Ammon's horn (tissue), 1 donor: ENCODE results near the gene CIBAR2.
A peak's percentile ranks its signal among the peaks of the same experiment; 100 is the strongest.

Experiments used
- DNase-seq: peaks from one replicate; pipeline ENCODE4 v3.0.0-alpha.2; 2016; ENCODE audit warnings: low spot score

CIBAR2 gene

DNA sequence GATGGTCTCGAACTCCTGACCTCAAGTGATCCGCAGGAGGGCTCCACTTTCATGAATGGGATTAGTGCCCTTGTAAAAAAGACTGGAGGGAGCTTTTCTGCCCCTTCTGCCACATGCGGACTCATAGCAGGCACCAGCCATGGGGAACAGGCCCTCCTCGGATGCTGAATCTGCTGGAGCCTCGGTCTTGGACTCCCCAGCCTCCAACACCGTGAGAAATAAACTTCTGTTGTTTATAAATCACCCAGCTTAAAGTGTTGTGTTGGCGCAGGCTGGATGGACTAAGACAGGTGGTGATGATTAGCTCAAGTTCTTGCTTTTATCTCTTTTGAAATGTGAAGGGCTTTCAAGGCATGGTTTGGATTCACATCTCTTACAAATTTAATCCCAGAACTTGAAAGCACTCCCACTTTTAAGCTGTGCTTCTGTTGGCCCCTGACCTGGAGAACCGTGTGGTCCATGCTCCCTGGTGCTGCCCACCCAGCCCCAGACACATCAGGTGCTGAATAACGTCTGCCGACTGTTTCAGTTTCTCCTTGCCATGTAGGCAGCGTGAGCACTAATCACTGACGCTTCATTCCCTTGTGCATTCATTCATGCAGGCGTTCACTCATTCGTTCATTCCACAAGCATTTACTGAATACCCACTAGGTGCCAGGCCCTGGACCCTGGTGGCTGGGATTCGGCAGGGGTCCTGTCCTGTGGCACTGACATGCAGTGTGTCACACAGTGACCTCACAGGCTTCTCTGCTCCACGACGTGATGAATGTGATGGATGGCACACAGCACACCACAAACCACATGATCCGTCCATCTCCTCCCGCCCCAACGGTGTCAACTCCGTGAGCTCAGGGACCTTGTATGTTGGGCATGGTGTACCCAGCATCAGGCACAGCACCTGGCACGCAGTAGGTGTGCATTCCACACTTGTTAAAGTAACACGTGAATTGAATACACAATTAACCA, 8.9 kb downstream of the CIBAR2 start:
- peak; percentile 42 for DNase-seq

DNA sequence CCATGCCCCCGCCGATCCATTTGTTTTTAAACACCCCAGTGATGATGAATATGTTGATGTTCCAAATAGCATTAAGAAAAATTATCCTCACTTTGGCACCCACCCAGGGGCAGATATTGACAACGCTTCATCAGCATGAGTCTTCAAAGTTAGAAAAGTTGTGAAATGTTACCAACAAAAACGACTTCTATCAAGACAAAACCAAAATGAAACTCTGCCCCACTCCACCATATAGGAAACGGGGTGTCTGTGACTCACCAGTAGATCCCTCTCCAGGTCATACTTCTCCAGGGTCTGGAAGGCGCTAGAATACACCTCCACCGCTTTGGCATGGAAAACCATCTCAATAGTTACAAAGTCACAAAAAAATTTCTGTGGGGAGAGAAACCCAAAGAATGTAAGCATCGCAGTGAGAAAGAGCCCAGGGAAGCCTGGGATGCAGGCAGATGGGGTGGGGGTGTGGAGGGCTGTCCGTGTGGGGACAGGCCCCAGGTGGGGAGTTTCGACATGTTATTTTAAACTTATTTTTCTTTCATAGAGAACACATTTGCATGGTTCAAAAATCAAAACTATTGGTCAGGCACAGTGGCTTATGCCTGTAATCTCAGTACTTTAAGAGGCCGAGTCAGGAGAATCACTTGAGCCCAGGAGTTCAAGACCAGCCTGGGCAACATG, 10.2 kb downstream of the CIBAR2 start:
- DNase-seq, result no peak

DNA sequence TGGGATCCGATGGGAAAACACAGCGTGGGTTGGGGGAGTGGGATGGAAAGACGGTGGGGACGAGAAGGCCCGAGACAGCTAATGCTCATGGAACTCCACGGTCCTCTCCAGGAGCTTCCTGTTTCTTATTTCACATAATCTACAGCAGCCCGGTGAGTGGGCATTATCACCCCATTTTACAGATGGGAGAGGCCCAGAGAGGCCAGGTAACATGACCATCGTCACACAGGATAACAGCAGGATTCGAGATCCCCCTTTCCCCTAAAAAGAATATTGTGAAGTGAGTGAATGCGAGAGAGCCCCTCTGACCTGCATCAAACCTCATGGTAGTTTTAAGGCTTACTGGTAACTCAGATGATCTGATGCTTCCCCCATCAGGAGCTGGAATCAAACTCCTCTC, 12.0 kb downstream of the CIBAR2 start:
- no peak for DNase-seq

DNA sequence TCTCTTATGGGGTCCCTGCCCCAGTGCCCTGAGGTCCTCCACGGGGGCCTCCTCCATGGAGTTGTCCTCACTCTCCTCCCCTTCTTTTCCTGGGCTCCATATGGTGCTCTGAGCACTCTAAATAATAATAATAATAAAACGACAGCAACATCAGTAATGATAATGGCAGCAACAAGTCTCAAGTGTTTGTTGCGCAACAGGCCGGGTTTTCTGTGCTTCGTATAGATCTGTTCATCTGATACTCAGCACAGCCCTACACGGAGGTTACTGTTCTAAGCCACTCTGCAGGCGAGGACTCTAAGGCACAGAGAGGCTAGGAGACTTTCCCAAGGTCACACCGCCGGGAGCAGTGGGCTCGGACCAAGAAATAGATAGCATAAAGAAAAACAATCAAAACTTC, 13.7 kb downstream of the CIBAR2 start:
- no peak for DNase-seq

DNA sequence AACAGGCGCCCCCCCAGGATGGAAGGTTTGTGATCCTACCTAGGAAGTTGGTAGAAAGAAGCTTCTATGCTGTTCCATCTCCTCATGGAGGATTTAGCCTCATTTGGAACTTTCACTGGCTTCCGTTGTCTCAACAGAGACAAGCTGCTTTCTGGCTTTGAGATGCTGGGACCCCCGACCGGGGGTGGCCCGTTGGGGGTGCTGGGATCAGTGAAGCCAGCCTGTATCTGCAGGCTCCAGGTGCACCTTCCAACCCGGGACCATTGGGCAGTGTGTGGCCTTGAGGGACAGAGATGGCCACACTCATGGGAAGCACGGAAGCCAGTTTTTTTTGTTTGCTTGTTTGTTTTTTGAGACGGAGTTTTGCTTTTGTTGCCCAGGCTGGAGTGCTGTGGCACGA, 15.4 kb downstream of the CIBAR2 start:
- no peak for DNase-seq

DNA sequence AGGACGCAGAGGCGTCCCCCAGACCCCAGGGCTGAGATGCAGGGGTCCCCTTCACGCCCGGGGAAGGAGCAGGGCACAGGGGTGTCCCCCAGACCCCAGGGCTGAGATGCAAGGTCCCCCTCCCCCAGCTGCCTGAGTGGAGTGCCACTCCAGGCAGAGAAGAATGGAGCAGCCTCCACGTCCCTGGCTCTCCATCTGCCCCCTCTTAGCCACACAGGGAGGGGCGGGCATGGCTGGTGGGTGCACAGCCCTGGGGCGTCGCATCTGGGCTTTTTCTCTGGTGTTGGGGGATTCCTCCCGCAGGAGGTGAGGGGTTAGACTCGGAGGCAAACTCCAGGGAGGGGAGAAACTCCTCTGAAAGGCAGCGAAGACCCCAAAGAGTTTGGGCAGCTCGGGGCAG, 17.5 kb downstream of the CIBAR2 start:
- DNase-seq, result no peak

DNA sequence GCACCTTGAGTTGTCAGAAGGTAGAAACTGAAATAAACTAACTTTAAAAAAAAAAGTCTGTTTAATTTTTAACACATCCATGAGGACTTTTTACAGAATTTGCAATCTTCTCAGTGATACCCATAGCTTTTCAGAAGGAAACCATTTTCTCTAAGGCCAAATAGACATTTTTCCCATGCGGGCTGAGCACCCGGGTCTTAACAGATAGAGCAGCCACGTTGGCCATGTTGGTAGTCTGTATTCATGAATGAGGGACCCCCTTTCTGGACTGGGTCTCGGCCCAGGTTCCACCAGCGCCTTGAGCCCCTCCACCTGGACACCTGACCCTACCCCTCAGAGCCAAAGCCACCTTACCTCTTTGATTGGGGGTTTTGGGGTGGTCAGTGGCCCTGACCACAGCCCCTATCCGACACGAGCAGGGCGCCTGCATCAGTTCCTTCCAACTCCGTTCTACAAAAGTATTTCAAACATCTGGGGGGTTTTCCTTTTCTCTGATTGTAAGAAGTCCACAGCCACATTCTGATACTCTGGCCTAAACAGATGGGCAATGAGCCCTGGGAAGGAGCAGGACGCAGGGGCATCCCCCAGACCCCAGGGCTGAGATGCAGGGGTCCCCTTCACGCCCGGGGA, 18.0 kb downstream of the CIBAR2 start:
- no peak for DNase-seq

DNA sequence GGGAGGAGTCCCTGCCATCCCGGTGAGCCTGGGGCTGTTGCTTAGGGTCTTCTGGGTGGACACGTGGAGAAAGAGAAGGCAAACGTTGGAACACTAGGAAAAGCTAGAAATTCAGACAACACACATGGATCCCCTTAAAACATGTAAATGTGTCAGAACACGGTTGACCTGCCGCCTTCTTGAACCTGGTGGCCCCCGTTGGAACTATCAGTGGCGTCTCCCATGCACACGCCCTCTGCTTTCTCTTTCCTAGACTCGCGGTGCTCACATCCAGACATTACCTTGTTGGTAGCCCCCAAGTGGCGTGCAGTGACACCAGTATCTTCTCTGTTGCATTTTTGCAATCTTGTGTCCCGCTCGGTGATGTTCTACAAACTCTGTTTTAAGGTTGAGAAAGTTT, 18.6 kb downstream of the CIBAR2 start:
- no peak for DNase-seq

DNA sequence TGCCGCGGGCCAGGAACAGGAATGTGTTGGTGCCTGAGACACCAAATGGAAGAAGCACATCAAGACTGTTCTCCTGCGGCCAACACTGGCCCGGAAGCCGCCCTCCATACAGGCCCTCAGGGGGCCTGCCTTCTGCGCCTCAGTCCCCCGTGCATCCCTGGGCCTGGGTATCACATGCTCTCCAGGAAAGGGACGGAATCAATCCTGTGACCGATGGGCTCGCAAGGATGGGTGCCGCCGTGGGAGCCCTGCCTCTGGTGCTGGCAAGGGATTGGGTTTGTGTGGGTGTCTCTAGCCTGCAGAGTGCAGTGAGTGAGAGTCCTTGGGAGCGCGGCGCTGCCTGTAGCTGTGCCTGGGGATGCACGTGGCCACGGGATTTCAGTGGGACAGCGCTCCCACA, 19.4 kb downstream of the CIBAR2 start:
- DNase-seq, result no peak

DNA sequence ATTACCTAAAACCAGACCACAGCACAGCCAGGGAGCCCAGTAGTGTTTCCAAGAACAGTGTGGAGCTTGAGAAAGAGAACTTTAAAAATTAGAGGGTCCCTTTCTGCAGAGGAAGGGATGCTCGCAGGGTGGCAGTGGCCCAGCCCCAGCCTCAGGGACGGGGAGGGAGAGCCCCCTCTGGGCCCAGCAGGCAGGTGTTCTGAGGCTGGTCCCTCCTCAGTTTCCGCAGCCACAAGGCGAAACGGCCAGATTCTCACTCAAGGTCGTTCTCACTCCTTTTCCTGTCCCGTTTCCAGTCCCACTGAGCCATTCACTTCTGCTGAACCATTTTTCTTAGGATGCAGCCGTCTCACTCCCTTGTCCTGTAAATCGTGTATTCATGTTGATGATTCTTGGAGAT, 20.0 kb downstream of the CIBAR2 start:
- DNase-seq, result no peak

DNA sequence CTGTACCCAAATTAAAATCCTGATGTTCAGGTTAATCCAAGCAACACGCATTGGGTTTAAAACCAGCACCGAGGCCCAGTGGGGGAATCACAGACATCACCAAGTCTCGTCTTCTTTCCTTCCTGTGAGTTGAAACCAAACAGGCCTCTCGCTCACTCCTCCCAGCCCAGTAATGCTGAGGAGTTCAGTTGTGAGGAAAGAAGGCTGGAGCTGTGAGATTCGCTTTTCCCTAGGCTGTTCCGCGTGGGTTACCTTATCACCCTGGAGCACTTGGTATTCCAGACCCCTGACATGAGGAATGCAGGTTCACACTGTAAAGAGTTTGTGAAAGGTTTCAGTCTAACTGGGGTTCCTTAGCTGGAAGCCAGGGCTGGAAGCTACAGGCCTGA, 20.8 kb downstream of the CIBAR2 start:
- DNase-seq, result no peak

DNA sequence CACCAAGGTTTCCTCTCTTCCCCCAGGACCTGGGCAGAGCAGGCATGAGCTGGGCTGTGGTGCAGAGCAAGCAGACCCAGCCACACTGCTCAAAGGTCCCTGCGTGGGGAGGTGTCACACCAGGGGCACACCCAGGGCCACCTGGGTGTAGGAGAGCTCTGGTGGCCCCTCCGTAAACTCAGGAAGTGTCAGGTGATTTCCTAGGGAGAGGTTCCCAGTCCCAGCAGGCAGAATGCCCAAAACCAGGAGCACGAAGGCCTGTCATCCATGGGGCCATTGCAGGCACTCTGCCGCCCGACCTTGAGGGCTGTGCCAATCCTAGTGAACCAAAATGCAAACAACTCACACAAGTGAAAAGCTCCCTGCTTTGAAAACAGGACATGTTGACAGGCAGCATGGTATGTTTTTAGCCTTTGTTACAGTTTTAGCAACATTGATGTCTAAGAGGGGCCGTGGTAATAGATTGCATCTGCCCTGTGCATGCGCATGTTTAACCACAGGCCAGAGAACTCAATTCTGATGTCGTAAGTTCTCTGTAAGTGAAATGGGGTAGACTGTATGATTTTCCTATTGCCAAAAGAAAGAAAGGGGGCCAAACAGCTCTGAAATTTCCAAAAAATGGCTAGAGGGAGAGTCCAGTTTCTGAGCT, 21.3 kb downstream of the CIBAR2 start:
- DNase-seq, result no peak

DNA sequence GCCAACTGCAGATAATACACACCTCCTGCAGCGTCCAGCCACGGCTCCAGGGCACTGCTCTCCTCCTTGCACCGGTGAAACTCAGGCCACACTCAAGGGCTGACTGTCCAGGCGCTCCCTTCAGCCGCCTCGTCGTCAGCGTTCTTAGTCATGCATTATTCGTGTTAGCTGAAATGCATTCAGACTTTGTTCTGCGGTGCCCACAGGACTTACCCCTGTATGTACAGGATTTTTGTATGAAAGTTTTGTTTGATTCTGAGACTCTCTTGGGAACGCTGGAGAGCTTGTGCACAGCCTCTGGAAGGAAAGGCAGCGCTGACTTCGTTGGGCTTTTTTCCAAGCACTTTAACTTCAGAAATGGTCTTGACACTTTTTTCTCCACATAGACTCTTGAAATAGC, 22.1 kb downstream of the CIBAR2 start:
- no peak for DNase-seq

DNA sequence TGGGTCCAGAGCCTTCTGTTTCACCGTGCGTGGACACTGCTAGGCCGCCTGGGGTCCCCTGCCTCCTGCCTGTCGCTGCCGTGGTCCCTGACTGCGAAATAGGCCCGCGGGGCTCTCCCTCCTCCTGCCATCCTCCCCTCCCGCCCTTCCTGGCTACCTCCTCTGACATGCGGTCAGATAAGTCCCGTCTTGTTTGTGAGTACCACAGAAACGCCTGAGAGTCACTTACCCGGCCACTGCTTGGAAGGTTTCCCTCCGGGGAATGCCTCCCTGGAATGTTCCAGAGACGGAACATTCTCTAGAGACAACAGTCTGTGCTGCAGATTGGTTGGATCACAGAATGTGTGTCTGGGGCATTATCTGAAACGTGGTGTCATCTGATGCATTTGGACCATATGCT, 22.7 kb downstream of the CIBAR2 start:
- no peak for DNase-seq

DNA sequence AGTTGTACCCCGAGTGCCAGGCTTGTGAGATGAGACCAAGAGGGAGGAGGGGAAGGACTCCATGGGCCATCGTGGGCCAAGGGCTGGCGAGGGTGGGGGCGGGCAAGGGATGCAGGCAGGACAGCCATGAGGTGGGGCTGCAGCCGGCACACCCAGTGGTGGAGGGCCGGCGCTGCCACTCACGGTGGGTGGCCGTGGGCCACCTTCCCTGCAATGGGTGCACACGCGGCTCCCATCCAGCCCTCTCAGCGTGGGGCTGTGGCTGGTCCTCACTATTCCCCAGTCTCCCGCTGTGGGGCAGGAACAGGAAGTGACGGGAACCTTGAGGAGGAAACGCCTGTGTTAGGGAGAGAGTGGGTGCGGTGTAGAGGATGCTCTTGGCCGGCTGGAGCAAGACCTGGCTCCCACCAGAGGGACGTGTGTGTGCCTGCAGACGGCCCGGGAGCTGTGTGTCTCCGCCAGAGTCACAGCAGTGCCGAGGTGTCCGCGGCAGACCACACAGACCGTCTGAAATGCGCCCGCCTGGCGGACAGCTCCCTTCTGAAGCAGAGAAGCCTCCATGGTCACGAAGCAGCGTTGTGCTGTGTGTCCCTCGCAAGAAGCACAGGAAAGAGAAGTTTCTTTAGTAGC, 23.6 kb downstream of the CIBAR2 start:
- no peak for DNase-seq

DNA sequence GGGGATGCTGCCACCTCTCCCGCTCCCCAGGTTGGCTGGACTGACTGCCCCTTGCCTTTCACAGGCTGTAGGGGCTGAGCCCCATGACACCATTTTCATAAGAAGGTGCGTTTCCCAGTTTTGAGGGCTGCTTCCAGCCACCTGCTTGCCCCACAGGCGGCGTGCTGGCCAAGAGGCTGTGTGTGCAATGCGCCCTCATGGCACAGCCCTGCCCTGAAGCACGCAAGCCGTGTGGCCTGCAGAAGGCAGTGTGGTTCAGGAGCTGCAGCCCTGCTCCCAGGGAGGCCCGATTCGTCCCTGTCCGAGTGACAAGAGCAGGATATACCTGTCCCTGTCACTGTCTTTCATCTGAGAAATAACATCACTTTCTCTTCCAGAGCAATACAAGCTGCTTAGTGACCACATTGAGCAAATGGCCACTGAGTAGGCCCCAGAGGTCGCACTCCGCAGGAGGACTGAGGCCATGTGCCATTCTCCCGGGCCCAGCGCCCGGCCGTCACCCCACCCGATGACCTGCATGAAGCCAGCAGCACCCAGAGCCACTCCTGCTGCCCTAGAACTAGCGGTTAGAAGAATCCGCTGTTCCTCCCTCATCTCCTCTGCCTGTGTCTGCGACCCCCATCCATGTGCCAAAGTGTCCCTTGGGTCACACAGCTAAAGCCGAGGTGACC, 24.2 kb downstream of the CIBAR2 start:
- DNase-seq, result no peak

DNA sequence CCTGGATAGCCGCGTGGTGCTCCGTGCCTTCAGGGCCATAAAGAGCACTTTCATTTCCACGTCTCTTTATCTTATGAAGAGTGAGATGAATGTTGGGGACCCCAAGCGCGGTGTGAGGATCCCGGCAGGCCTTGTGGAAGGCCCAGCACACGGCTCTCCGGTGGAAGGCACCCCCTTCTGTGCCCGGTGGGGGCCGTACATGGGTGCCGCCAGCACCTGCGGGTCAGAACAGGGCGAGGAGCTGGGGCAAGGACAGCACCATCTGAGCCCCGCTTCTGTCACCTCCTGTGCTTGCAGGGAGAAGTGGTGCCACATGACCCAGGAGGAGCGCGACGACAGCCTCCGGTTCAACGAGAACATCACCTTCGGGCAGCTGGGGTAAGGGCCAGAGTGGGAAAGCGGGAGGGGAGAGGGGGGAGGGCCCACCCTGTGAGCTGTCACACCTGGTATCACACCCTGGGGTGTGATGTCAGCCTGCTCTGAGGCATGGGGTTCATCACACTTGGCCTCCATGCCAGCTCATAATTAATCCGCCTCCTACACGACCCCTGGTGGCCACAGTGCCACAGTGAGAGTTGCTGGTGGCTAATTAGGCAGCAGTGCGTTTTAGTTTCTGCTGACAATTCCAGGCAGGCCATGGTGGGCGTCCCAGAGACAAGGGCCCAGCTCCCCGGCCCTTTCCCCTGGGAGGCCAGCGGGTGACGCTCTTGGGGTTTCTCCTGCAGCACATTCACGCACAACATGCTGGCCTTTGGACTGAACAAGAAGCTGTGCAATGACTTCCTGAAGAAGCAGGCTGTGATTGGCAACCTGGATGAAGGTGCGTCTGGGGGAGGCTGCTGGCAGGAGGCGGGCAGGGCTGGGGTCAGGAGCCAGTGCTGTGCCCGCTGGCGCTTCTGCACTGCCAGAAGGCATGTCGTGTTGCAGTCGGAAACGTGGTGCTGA, 25.7 kb downstream of the CIBAR2 start:
- peak; percentile 57 for DNase-seq

DNA sequence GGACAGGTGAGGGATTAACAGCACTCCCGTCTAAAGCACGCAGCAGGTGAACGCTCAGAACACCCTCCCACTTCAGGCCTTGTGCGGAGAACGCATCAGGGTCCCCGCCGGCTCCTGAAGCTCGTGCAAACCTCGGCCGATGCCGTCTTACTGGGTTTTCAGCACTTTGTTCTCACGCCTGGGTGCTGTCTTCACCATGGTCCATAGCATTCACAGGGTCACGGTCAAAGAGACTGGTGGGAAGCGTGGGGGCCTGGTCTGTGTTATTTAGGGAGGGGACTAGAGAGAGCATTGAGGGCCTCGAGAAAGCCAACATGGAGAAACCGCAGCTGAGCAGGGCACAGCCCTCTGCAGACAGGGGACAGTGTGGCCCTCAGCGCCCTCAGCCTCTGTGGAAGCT, 26.6 kb downstream of the CIBAR2 start:
- no peak for DNase-seq

DNA sequence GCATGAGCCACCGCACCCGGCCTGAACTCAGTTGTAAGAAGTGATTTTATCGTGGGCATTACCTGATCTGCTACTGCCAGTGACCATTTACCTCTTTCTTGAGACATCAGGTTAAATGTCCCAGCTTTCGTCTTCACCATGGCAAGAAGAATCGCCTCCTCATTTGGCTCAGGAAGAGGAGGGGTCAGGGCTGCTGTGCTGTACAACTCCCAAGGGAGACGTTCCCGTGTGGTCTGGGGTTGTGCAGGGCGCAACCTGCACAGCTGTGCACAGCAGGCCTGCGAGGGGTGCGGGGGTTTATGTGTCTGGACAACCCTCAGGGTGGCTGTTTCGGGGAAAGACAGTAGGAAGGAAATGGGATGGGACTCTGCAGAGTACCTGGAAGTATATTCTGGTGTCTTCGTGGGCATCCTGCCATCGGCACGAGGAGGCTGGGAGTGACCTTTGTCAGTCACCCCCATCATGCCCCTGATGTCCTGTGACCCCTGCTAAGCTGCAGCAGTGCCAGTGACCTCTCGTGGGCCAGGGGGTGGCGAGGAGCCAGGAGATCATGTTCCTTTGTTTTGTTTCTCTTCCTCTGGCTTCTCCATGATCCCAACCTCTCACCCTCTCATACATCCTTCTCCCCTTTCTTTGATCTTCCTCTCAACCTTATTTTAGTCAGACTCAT, 27.3 kb downstream of the CIBAR2 start:
- DNase-seq, result no peak
